NCI-H748 (cell line): ENCODE data around the gene CREBBP.

Source experiments
- DNase-seq: peaks from one replicate; lab custom pipeline; 2025; ENCODE audit not compliant: unreplicated experiment; lab: John Stamatoyannopoulos, UW

CREBBP gene

DNA sequence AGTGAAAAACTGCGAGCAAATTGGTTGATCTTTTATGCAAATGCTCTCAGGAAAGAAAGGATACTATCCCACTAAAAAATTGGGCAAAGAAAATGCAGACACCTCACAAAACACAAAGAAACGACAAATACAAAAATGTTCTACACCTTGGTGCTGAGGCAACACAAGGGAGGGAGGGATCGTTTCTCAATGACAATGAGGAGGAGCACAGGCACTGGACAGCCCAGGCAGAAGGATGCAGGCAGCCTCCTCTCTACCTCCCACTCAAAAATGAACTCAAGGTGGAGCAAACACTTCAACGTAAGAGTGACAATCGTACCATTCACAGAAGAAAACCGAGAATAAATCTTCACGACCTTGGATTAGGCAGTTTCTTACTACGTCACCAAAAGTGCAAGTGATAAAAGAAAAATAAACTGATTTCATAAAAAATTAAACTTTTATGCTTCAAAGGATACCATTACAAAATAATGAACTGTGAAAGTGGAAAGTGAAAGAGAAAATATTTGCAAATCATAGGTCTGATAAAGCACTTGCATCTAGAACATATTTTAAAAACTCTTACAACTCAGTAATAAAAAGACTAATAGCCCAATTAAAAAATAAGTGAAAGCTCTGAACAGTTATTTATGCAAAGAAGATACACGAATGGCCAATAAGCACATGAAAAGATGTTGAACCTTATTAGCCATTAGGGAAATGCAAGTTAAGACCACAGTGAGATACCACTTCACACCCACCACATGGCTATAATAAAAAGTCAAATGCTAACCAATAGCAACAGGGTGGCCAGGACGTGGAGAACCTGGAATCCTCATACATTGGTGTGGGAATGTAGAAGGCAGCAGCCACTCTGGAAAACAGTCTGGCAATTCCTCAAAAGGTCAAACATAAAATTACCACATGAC lies 82.4 kb downstream of the CREBBP start:
- DNase-seq: no peak

DNA sequence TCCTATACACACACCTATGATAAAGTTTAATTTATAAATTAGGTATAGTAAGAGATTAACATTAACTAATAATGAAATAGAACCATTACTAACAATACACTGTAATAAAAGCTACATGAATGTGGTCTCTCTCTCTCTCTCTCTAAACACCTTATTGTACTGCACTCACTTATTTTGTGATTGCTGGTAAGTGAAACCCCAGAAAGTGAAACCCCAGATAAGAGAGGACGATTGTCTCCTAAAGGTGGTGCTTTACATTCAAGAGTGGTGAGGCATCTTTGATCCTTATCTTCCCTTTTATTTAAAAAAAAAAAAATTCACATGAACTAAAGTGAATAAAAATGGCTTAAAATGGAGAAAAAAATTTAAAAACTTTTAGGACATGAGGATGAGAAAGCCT lies 83.0 kb downstream of the CREBBP start:
- no peak for DNase-seq

- no peak for DNase-seq
Measured at GRCh38 chr16:3793161-3793576, 87.3 kb downstream of the CREBBP start.

DNA sequence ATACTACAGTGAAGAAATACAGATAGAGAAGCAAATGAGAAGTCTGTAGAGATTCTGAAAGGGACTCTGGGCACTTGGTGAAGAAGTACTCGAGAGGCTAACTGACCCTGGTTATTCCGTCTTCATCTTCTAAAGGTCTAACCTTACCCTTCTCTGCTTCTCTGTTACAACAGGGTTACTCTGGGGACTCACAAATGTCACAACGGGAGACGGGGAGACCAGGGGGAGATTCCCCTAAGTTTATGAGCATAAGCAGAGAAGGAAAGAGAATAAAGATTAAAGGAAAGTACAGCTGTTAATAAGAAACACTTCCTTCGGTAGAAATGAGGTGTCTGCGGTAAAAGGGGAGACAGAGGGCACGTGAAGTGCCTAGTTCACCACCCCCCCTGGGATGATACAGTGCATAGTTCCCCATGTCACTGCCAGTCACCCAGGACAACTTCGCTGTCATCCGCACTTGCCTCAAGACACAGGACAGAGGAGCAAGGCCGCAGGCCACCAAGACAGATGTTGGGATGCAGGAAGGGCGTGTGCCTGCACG lies 88.0 kb downstream of the CREBBP start:
- no peak for DNase-seq

DNA sequence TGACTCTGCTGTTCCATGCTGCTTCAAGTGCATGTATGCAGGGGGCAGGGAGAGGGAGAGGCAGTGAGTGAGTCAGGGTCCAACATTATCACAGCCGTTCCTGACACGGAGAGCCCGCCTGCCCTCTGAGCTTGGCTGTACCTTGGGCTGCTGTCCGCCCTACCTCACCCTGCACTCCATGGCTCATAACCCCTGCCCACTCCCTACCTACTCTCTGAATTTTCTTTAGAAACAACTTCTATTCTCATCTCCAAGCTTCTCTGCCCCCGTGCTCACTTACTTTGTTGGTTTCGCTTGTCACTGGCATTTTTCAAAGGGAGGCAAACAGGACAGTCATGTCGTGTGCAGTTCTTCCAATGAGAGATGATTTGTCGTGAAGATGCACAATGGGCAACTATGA lies 88.8 kb downstream of the CREBBP start:
- DNase-seq: no peak

GRCh38 chr16:3789375-3790099 lies 91.0 kb downstream of the CREBBP start:
- no peak for DNase-seq

- DNase-seq: no peak
Measured at GRCh38 chr16:3788711-3789374, 91.7 kb downstream of the CREBBP start.

DNA sequence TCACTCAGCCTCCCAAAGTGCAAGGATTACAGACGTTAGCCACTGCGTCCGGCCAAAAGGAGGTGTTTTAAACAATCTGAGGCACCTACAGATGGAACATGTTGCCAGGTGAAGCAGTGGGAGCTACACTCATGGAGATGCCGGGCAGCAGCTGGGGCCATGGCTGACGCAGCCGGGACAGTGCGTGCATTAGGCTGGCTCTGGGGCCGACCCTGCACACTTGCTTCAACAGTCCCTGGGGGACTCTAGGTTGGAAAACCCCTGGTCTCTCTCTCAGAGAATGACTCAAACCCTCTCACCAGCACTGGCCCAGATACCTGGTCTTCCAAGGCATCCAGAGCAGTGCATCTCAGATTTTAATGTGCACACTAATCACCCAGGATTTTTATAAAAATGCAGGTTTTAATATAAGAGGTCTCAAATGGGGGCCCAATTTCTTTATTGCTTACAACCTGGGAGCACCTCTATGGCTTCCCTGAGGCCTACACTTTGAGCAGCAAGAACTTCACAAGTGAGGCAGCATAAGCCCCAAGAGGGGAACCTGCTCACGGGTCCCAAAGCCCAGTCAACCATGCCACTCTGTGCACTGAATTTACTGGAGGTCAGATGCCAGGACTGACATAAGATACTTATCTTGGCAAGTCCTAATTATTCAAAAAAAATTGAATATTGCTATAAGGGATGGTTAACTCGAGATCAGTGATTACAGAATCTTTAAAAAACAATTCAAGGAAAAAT lies 92.4 kb downstream of the CREBBP start:
- no peak for DNase-seq

DNA sequence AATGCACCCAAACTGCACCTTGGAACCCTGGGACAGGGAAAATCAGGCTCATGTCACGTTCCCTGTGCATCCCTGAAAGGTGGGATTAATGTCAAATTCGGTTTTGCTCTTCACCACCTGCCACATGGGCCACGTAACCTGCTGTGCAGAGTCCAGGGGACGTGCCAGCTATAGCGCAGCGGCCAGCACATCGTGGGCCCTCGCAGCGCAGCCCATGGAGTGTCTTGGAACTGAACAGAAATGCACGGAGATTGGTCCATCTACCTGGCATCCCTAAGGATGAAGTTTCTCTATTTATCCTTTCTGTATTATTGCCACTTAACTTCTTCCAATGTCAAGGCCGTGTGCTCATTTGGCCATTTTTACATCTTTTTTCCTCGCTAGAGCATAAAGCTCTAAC lies 95.1 kb downstream of the CREBBP start:
- DNase-seq: no peak

GRCh38 chr16:3783516-3783915 lies 97.0 kb downstream of the CREBBP start:
- no peak for DNase-seq

DNA sequence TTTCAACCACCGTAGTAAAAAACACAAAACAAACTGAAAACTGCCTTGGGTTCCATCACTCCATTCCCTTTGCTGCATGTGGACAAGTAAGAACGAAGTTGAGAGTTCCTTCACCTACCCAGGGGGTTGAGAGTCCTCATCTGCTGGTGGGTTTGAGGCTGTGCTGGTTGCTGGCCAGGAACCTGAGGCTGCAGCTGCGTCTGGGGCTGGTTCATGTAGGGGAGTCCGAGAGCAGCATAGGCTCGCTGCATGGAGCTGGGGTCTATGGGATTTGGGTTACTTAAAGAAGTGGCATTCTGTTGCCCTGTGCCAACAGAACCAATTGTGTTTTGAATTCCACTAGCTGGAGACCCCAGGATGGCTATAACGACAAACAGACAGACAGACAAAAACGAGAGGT lies 97.9 kb downstream of the CREBBP start:
- no peak for DNase-seq

GRCh38 chr16:3781421-3781820 lies 99.1 kb downstream of the CREBBP start:
- DNase-seq: no peak

GRCh38 chr16:3780570-3780969 lies 99.9 kb downstream of the CREBBP start:
- DNase-seq: no peak

DNA sequence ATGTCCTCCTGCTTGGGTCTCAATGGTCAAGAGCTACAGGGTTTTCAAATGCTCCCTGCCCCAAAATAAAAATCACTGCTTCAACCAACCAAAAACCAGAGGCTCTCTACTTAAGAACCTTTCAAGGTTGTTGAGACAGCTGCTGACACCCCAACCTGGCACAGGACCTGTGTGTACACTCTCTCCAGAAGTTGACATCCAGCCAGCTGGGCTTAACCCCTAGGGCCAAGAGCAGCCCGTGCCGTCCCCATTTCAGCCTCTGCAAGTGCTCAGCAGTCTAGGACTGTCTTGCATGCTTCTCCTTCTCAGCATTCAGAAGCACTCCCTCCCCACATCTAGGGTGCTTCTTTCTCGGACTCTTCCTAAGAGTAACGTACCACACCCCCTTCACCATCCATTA lies 104.2 kb downstream of the CREBBP start:
- DNase-seq: no peak

DNA sequence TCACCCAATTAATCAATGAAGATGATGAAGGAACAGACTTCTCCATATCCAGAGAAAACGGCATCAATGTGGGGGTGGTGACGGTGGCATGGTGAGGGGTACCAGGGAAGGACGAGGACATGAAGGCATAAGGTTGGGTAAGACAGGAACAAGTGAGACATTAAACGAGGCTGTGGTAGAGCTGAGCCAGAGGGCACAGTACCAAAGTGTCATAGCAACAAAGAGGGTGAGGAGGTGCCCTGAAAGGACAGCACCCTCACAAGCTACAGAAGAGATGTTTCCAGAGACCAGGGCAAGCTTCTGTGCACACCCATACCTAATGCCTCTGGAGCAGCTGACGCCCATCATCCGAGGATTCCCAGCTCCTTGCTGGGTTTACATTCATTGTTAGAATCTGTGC lies 105.7 kb downstream of the CREBBP start:
- DNase-seq: no peak

DNA sequence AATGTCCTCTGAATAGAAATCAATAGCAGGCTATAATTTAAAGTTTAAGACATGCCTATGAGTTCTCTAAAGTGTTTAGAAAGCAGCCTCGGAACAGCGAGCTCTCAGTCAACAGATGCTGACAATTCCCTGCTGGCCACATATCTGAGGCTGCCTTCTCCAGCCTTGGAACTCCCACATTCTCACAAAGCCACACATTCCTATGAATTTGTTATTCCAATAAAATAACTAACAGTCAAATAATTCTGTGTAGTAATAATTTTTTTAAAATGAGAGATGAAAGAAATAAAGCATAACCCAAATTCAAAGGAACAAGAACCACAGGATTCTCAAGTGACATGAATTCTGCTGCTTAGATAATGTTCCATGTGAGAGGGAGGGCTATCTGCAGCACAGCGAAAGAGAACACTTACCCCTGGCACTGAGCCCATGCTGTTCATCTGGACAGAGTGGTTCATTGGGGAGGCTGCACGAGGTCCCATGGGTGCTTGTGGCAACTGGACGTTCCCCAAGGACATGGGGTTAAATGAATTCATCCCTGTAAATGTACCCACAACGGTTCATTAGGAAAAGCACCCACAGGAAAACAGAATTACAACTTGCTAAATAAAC lies 106.3 kb downstream of the CREBBP start:
- no peak for DNase-seq

- DNase-seq: no peak
Measured at GRCh38 chr16:3773663-3774062, 106.8 kb downstream of the CREBBP start.

DNA sequence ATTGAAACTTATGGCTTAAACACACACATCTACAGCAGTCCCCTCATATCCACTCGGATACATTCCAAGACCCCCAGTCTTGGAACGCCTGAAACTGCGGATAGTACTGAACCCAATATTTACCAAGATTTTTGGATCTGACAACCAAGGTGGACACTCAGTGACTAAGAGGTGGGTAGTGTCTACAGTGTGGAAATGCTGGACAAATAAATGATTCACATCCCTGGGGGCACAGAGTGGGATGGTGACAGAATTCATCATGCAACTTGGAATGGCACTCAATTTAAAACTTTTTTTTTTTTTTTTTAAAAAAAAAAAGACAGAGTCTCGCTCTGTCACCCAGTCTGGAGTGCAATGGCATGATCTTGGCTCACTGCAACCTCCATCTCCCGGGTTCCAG lies 109.0 kb downstream of the CREBBP start:
- DNase-seq: no peak

DNA sequence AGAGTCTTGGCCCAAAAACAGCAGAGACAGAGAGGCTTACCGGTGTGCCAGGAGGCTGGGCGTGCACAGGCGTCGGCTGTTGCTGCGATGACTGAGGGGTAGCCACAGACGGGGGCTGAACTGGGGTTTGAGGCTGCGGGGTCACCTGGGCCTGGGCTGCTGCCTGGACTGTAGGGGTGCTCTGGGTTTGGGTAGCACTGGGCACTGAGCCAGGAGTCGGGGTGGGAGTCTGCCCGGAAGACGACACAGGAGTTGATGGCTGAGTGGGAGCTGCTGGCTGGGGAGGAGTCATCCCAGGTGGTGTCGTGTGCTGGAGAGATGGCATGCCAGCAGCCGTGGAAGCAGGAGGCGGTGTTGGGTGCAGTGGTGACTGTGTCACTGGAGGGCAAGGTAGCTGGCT lies 110.0 kb downstream of the CREBBP start:
- no peak for DNase-seq

GRCh38 chr16:3769942-3770341 lies 110.6 kb downstream of the CREBBP start:
- DNase-seq: no peak
